PC-3 (cell line): Measurements from ENCODE around the gene NENF.

Experiments used
- CTCF ChIP-seq: fragments of 300-600 bp; sonication (generic); conservative IDR thresholded peaks from 2 replicates; pipeline ENCODE4 v1.5.1; 2017; ENCODE audit warnings: antibody characterized with exemption, low read depth, mild to moderate bottlenecking, low read length
- EZH2 ChIP-seq: fragments of 300-600 bp; sonication (generic); IDR thresholded peaks from one replicate; pipeline ENCODE4 v1.6.1; 2017; ENCODE audit warnings: antibody characterized with exemption, mild to moderate bottlenecking, low read length; ENCODE audit not compliant: unreplicated experiment

- no peak for TF ChIP-seq EZH2
- TF ChIP-seq CTCF: no peak
Observed at GRCh38 chr1:212465311-212465710, 32.6 kb downstream of the NENF start.
